ENCODE data around the gene PANX3. TPM values are rescaled to one million over a fixed set of nuclear protein-coding genes. Genes with fewer than 3 reads are reported as not detected.

The PANX3 gene
- total and polyA plus RNA-seq, 9 of the 15 experiments (the other 6 are each of a cell fraction or from before 2014, with no cell fraction given): 0.09 to 0.69 (median 0.39) TPM

DNA sequence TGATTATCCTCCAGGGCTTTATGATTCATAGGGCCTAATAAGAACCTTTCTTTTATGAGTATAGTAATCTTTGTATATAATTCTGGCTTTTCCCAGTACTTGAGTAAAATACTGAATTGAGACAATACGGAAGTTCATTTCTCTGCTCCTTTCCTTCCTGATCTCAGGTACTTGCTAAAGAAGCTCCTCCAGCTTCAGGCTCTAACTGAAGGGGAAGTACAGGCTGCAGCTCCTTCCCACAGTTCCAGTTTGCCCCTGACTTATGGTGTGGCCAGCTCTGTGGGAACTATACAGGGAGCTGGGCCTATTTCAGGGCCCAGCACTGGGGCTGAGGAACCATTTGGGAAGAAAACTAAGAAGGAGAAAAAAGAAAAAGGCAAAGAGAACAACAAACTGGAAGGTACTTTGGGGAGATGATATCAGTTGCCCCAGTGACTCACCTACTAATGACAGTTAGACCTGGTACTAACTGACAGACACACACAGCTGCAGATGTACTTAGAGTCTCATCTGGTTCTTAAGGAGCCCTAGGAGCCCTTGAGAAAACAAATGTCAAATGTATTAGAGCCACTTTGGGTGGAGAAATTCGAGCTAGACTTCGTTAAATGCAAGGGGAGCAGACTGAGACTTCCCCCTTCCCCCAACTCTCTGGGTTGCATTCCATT, 14.4 kb downstream of the PANX3 start (continued):
- no peak for TF ChIP-seq ZBTB26 (CRISPR knock-in tag; IDR thresholded peaks at IDR 0.05)
- peak; percentile 87 for TF ChIP-seq FOSL1 (tag; conservative IDR thresholded peaks at IDR 0.05)
- no peak for TF ChIP-seq ZBTB40 (IDR thresholded peaks at IDR 0.05)
- TF ChIP-seq ZBTB40 (CRISPR knock-in tag; IDR thresholded peaks at IDR 0.05): no peak
- TF ChIP-seq, protein P1, sequence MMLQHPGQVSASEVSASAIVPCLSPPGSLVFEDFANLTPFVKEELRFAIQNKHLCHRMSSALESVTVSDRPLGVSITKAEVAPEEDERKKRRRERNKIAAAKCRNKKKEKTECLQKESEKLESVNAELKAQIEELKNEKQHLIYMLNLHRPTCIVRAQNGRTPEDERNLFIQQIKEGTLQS (IDR thresholded peaks at IDR 0.05): peak; percentile 50; the same call in 1 of the 2 replicates
- TF ChIP-seq, protein P1 (CRISPR knock-in tag; conservative IDR thresholded peaks at IDR 0.05): no peak
- peak; percentile 76 for TF ChIP-seq JUND (IDR thresholded peaks at IDR 0.05; ENCODE audit: borderline replicate concordance, low read depth, low read length)
- peak; percentile 77; the same call in 1 of the 3 replicates for TF ChIP-seq JUND (tag; IDR thresholded peaks at IDR 0.05; ENCODE audit: borderline replicate concordance, low read depth, low read length)
- TF ChIP-seq ZSCAN32 (CRISPR knock-in tag; IDR thresholded peaks at IDR 0.05): no peak

All from K562 (cell line).